GM15510 (cell line): ENCODE data around the gene PODN.

Experiments used
- POLR2A ChIP-seq: IDR thresholded peaks from 3 replicates; pipeline ENCODE4 v1.6.1; 2011; ENCODE audit warnings: borderline replicate concordance; ENCODE audit not compliant: insufficient read length; ENCODE audit errors: extremely low read depth

Gene PODN

GRCh38 chr1:53047737-53048736, 14.0 kb upstream of the PODN start:
- TF ChIP-seq POLR2A: no peak

- no peak for TF ChIP-seq POLR2A
Observed at GRCh38 chr1:53048960-53049573, 12.9 kb upstream of the PODN start.

- no peak for TF ChIP-seq POLR2A
Observed at GRCh38 chr1:53049574-53049967, 12.4 kb upstream of the PODN start.

- TF ChIP-seq POLR2A: no peak
Observed at GRCh38 chr1:53050310-53050709, 11.7 kb upstream of the PODN start.

GRCh38 chr1:53051676-53052075, 10.3 kb upstream of the PODN start:
- no peak for TF ChIP-seq POLR2A

GRCh38 chr1:53057127-53057526, 4.9 kb upstream of the PODN start:
- no peak for TF ChIP-seq POLR2A

GRCh38 chr1:53060579-53060978, 1.4 kb upstream of the PODN start:
- TF ChIP-seq POLR2A: no peak

- TF ChIP-seq POLR2A: no peak
Observed at GRCh38 chr1:53061123-53061858, 722 bp upstream of the PODN start.

GRCh38 chr1:53062708-53063591, 937 bp downstream of the PODN start:
- no peak for TF ChIP-seq POLR2A

- TF ChIP-seq POLR2A: no peak
Observed at GRCh38 chr1:53063744-53064515, 1.9 kb downstream of the PODN start.

- TF ChIP-seq POLR2A: no peak
Observed at GRCh38 chr1:53065391-53065790, 3.4 kb downstream of the PODN start.

- TF ChIP-seq POLR2A: no peak
Observed at GRCh38 chr1:53066488-53066887, 4.5 kb downstream of the PODN start.

- TF ChIP-seq POLR2A: no peak
Observed at GRCh38 chr1:53066891-53067738, 5.1 kb downstream of the PODN start.

- no peak for TF ChIP-seq POLR2A
Observed at GRCh38 chr1:53067886-53068285, 5.9 kb downstream of the PODN start.
